Skin epidermis (tissue), 12 donors: Measurements from ENCODE around the gene AOAH.
"Not testable (repeated sequence)": the region's sequence is repeated elsewhere in the genome, so short reads cannot be mapped to it uniquely, and the experiment has no call there.

Experiments
- H3K27ac ChIP-seq, 21 experiments: fragments of 200-600 bp; sonication (generic) in 11 of 21; one replicate each; pipeline ENCODE4 v1.5.0; 2020; ENCODE audit warnings: mild to moderate bottlenecking in 3 of 21, inconsistent platforms in 2 of 21, moderate library complexity in 2 of 21
- H3K4me3 ChIP-seq, 7 experiments: fragments of 200-600 bp; sonication (generic) in 2 of 7; one replicate each; pipeline ENCODE4 v1.5.0; 2020; ENCODE audit warnings: inconsistent platforms in 2 of 7, mild to moderate bottlenecking in 2 of 7, moderate library complexity in 1 of 7

AOAH gene

DNA sequence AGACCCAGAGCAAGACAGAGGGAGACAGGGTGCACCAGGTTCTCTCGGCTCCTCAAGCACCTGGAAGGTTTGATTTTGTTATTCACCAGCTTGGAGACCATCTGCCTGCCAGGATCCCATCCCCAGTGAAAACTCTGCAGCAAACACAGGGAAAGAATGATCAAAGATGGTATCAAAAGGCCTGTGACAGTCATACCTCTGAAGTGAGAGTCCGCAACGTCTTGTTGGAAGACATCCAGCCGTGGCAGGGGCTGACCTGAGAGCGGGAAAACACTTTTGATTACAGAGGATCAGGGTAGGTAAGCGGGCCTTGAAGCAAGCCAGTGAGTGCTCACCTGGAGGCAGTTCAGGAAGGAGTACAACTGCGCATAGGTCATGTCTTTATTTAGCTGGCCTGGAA, 192.3 kb downstream of the AOAH start:
- no peak overlapping the region for H3K27ac ChIP-seq
- no peak overlapping the region for H3K4me3 ChIP-seq

DNA sequence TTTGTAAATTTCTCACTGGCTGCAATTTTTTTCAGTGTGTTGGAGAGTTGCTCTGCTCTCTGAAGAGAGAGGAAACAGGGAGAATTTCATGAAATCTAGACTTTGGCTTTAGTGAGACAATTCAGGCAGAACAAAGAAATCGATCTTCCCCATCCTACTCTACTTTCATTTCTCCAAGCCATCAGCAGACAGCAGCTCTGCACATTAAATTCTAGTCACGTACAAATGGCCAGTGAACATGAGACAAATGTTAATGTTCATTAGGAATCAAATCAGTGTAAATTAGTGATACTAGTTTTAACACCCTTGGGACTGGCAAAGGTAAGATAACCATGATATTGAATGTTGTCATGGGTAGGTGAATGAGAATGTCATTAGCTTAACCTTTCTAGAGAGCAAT, 193.8 kb downstream of the AOAH start:
- Histone ChIP-seq H3K27ac (no peak overlapping the region), H3K4me3 (no peak overlapping the region)

DNA sequence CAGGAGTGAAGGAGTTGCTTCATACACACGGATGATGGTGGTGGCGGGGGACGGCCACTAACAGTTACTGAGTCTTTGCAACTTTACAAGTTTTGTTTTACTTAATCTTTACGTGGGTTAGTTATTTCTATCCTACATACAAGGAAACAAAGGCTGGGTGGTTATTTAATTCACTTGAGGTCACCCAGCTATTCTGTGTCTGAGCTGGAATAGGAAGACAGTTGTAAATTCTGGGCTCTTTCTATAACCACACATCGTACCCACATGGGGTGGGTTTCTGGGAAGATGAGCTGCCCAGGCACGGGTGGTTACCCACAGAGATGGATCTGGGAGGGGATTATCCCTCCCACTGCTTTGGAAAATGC, 196.8 kb downstream of the AOAH start:
- Histone ChIP-seq H3K4me3 (no peak overlapping the region), H3K27ac (no peak overlapping the region)

DNA sequence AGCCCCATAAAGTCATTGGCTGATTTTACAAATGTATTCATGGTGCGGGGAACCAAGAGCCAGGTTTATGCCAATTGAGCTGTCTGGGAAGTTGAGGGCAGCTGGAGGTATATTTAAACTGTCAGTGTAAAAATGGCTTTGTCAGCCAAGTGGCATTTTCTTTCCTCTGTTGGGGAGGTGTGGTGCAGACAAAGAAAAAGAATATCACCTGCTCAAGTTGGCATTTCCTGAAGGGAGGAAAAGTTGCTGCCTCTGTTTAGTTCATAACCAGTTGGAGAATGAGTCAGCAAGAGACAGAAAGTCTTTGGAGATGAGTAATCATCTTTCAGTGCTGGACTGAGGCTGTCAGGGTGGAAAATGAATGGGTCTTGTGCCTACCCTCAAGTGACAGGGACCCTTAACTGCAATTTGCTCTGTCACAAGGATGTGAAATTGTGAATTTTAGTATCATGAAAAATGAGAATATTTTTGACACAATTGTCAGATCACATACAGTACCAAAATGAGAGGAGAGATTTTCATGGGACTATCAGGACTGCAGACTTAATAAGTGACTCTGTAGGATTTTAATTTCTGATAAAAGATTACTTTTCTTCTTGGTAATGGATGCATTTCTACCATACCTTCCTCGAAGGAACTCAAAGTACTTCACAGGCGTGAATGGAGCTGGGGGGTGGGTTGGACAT, 197.3 kb downstream of the AOAH start:
- Histone ChIP-seq H3K4me3 (no peak overlapping the region), H3K27ac (no peak overlapping the region)

DNA sequence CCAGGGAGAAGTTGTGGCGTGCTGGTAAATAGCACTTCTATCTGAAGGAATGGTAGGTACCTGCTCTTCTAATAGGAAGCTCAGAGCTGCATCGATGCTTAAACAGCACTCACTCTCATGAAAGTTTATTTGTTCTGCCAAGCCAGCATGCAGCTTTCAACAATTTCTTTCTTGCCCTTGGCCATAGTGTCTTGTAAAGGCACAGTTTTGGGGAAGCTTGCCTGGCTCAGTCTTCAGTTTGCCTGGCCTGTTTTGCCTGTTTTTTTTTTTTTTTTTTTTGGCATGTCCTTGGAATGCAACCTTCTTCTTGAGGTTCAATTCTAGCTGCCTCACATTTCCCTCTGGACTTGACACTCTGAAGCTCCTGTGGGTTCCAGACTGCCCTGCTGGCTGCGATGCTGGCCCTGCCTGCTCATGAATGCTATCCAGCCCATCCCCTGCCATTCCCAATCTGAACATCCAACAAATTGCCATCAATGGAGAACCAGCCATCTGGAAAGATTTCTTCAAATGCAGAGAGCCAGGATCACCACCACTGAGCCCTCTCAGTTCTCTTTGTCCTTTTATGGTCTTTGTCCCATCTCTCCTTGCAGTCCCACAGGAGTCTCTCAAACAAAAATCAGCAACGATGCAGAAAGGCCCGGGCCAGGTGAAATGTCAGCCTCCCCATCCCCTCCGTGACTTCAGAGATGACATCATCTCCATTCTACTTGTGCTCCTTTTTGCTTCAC, 200.8 kb downstream of the AOAH start:
- no peak overlapping the region for H3K27ac ChIP-seq

DNA sequence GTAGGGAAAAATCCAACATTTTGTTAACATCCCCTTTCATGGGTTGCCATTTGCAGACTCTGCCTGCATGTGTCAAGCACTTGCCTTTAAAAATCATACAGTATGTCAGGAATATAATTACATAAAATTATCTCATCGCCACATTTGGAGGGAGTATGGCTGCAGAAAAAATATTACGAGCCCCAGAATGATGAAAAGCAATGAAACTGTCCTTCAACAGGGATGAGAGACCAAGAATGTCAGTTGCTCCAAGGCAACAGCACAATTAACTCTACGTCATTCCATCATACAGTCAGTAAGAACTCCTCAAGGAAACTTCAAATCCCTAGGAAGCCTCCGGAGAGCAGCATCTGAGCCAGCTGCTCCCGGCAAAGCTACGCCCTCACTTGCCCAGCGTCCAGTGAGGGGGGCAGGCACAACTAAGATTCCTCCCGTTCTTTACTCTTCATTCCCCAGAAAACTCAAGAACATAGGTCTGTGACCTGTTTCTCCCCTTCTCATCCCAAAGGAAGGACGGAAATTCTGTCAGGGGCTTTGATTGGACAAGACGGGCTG, 201.8 kb downstream of the AOAH start:
- Histone ChIP-seq H3K27ac (no peak overlapping the region), H3K4me3 (no peak overlapping the region)

More for the DNA sequence above, 200.8 kb downstream of the AOAH start:
- no peak overlapping the region for H3K4me3 ChIP-seq

DNA sequence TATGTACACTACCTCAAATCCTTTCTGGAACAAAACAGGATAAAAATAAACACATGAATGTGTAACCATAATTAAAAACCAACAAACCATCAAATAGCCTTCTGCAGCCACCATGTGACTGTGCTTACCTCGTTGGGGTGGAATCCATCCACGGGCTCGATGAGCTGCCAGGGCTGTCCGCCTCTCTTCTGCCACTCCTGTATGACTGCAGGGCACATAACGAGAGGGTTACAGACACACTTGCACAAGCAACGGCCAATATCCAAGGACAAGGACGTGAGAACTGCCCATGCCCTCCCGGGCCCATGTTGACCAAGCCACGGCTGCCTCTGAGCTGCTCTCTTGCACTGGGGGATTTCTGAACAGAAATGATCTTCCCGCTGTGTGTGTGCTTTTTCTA, 202.4 kb downstream of the AOAH start:
- Histone ChIP-seq H3K4me3 (no peak overlapping the region), H3K27ac (no peak overlapping the region)

DNA sequence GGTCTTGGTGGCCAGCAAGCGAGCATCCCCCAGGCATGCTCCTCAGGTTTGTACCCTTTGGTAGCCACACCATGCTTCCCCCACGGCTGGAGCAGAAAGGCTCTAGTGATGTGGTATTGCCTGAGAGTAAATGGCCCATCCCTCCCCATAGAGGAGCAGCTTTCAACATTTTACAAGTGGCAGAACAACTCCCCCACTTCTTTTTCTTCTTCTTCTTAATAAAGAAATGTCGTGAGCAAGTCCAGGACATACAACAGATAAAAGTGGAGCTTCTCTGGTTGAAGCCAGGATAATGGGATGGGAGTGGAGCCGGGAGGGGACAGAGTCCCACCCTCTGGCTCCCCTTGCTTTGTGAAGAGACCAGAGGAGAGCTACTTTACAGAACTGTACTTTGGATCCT, 203.2 kb downstream of the AOAH start:
- H3K4me3 ChIP-seq = no peak overlapping the region
- H3K27ac ChIP-seq = no peak overlapping the region

DNA sequence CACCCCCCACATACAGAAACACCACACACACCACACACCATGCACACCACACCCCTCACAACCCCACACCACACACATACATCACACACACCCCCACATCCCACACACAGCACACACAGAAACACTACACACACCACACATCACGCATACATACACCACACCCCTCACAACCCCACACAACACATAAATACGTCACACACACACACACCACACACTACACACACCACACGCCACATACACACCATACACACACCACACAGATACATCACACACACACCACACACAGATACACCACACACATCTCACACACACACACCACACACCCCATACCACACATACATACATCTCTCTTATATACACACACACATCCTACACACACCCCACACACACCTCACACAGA, 208.4 kb downstream of the AOAH start:
- no peak overlapping the region for H3K27ac ChIP-seq
- H3K4me3 ChIP-seq = no peak overlapping the region

DNA sequence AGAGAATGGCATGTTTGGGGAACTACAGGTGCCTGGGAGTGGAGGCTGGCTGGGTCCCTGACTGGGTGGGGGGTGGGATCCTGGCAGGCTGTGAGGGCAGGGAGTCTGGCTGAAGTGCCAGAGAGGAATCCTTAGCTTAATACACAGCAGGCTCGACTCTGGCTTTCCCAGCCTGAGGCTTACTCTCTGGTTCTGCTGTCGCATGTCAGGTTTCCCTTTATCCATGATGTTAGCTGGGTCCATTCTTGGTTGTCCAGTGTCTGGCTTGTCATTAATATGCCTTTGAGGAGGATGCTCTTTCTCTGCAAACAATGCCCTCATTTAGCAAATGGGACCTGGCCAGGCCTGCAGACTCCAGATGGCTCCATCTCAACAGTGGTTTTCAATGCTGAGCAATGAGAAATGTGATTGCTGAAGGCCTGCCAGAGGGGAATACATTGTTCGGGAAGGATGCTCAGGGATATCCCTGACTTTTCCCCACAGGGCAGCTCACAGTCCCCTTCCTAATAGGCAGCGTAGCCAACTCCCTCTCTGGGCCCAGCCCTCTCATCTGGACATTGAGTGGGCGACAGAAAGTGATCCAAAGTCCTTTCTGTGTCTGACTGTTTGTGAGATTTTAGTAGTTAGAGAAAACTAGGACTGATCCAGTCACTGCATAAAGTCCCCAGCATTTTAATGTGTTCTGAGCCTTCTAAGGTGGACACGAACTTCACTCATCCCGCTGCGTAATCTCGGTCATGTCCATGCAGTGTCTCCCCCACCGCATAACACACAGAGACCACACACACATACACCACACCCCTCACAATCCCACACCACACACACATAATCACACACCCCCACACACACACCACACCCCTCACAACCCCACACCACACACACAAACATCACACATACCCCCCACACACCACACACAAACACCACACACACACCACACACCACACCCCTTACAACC, 209.7 kb downstream of the AOAH start:
- no peak overlapping the region for H3K27ac ChIP-seq
- H3K4me3 ChIP-seq = no peak overlapping the region

DNA sequence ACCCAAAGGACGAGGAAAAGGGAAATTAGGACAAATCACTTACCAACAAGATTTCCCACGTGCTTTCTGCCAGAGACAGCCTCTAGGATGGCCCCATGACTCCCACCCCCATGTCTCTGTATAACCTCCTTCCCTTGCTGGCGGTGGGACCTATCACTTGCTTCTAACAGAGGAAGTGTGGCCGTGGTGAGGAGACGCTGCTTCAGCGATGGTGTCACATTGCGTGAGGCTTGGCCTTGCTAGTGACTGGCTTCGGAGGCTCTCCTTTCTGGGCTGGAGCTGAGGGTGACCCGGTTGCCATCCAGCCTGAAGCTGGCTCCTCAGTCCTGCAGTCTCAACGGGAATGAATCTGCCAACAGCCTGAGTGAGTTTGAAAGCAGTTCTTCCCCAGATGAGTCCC, 210.9 kb downstream of the AOAH start:
- no peak overlapping the region for H3K4me3 ChIP-seq
- H3K27ac ChIP-seq = no peak overlapping the region

DNA sequence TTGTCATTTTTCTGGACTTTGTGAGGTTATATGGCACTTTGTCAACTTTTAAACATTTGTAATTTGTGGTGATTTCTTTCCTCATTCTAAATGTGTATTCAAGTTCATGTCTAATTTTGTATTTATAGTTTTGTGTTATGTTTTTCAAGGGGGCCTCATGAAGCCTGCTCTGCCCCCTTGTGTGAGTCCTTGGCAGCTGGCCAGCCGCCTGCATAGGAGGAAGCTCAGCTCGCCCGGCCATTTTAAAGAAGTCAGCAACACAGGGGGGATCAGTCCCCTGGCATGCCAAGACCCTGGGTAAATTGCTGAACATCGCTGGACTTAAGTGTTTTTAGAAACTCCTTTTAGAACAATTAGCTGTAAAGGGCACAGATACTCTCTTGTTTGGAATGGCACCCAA, 211.7 kb downstream of the AOAH start:
- Histone ChIP-seq H3K27ac (no peak overlapping the region), H3K4me3 (no peak overlapping the region)

DNA sequence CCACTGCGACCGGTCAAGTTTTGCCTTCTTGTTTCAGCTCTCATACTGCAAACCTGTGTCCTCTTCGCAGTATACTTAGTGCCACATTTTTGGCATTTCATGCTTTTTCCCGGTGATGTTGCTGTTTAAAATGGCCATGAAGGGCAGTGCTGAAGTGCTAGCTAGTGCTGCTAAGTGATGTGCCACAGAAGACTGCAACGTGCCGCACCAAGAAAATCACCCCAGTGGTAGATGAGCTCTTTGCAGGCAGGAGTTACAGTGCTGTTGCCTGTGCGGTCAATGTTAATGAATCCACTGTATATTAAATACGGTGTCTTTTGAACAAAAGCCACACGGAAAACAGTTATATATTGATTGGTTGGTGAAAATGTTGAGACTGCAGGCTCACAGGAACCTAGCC, 214.3 kb downstream of the AOAH start:
- H3K4me3 ChIP-seq = no peak overlapping the region
- H3K27ac ChIP-seq = no peak overlapping the region

DNA sequence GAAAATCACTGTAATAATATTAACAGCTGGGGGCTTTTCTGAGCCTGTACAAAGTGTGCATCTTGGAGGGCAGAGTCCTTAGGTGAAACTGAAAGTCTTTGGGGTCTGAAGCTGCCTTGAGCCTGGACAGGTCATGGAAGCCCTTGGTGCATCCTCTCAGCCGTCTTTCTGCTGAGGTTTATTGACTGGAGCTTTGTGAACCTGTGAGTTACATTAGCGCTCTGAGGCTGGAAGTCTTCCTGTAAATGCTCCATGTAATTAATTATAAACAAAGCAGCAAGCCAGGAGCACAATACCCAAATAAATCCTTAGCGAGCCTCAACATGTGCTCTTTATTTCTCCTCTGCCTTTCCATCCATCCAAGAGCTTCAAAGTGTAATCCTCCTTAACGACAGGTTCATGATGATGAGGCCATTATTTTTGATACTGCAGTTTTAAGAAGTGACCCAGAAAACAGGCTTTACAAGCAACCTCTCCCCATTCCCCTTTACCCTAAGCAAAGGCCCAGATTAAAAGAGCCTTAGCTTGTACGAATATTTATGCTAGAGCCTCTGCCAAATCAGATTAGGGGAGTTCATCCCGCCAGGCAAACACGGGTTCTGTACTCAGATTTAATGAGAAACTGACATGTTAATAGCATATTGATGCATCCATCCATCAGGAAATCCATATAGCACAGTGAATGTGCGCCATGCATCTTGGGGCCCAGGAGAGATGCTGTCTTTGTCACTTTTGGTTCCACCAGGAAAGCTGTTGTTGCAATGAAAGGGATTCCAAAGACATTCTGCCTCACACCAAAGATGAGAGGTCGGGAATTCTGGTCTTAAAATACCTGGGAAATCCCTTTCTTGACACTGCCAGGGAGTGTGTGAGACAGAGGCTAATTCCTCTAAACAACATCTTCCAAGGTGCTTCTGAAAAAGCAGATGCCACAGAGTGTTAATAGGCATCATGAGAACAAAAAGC, 216.5 kb downstream of the AOAH start:
- H3K27ac ChIP-seq = no peak overlapping the region
- H3K4me3 ChIP-seq = no peak overlapping the region

DNA sequence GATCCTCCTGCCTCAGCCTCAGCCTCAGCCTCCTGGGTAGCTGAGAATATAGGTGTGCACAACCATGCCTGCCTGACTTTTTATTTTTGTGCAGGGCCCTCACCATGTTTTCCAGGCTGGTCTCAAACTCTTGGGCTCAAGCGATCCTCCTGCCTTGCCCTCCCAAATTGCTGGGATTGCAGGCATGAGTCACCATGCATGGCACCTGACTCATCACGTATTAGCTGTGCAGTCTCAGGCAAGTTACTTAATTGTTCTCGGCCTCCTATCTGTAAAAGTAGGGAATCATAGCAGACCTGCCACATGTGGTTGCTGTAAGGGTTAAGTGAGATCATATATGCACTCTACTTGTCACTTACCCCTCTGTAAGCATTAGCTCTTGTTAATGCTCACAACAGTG, 217.5 kb downstream of the AOAH start:
- Histone ChIP-seq H3K4me3 (no peak overlapping the region), H3K27ac (no peak overlapping the region)

DNA sequence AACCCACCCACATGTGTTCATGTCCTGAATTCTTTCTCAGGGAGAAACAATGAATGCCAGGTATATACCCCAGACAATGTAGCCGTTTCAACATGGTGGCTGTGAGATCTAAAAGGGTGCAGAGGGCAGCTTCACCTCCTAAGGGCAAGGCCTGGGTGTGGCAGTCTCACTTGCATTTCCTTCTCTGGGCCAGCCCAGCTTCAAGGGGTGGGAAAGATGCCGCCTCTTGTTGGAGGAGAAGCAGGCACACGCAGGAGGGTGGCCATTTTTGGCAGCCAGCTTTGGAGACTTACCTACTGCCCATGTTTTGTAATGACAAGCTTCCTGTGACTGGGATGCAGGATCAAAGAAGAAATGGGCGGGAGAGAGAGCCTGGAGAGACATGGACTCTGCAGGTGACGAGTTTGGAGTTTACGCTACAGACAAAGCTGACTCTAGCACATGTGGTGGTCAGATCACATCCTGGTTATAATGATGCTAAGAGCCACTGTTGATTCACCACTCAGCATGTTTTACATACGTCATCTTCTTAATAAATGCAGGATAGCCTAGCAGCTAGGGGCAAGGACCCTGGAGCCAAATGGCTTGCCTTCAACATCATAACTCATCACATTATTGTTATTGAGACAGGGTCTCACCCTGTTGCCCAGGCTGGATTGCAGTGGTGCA, 218.0 kb downstream of the AOAH start:
- H3K4me3 ChIP-seq = no peak overlapping the region
- no peak overlapping the region for H3K27ac ChIP-seq

DNA sequence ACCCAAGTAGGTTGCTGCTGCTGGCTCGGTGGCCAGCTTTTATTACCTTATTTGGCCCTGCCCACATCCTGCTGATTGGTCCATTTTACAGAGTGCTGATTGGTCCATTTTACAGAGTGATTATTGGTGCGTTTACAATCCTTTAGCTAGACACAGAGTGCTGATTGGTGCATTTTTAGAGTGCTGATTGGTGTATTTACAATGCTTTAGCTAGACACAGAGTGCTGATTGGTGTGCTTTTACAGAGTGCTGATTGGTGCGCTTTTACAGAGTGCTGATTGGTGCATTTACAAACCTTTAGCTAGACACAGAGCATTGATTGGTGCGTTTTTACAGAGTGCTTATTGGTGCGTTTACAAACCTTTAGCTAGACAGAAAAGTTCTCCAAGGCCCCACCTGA, 219.7 kb downstream of the AOAH start:
- H3K27ac ChIP-seq, H3K4me3 ChIP-seq: not testable (repeated sequence)

DNA sequence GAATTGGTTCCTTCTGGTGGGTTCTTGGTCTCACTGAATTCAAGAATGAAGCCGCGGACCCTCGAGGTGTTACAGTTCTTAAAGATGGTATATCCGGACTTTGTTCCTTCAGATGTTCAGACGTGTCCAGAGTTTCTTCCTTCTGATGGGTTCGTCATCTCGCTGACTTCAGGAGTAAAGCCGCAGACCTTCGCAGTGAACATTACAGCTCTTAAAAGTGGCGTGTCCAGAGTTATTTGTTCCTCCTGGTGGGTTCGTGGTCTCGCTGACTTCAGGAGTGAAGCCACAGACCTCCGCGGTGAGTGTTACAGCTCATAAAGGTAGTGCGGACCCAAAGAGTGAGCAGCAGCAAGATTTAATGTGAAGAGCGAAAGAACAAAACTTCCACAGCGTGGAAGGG, 220.1 kb downstream of the AOAH start:
- not testable (repeated sequence) for H3K4me3 ChIP-seq, H3K27ac ChIP-seq

DNA sequence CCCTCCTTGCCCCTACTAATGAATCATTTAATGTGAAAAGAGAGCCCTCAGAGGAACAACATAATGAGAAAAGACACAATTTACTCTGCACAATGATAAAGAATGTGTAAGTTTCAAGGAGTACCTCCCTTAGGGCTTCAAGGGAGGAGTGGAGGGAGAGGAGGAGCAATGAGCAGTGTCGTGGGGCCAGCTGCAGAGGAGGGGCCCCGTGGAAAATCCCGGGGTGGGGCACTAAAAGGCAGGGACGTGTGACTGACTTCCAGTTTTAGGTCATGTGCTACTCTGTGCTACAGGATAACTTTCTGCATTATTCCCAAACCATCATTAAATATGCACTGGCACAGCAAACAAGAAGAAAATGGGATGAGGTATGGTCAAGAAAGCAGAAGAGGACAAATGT, 226.5 kb downstream of the AOAH start:
- Histone ChIP-seq H3K4me3 (no peak overlapping the region), H3K27ac (no peak overlapping the region)
